Measurements from ENCODE around the gene C1orf226. TPM values are rescaled to one million over a fixed set of nuclear protein-coding genes. Genes with fewer than 3 reads are reported as not detected.
A peak's percentile ranks its signal among the peaks of the same experiment; 100 is the strongest.

The C1orf226 gene
- total RNA-seq, 1 experiment from 2014 or later = 7.7 TPM

DNA sequence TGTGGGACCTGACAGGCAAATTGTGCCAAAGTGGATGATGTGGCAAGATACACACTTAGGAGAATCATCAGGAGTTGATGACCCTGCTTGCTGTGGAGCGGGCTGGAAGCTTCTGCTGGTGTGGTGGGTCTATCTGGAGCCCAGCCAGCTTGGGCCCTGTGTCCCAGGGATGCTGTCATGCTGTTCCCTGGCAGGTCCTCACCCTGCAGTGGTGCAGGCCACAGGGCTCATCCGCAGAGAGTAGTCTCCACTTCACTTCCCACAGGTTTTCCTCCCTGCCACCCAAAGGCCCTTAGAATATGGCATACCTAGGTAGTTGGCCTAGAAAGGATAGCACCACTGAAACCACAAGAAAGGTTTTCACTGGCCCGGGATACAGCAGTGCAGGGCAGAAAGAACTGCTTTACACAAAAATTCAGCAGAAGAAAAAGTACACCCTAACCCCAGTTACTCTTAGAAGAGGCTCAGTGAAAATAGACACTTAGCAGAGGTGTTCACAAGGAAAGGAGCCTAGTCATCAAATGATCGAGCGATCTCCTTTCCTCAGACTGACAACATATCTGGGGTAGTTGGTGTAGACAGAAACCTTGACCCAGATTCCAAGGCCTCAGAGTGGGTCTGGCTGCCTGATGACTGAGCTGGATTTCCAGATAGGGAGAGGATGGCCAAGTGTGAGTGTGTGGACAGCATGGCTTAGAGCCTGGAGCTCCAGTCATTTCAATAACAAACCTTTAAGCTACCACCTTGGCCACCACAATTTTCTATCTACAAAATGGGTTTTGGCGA lies 1.3 kb upstream of the C1orf226 start:
- no peak for DNase-seq (ENCODE audit: low read depth, low spot score)
- Histone ChIP-seq H3K4me1 (ENCODE audit: control insufficient read depth in 1 of 2, insufficient read depth in 2 of 2, low read length in 2 of 2) (peaks cover 23 to 30% of the 10 kb centered on the region in 2 experiments), H3K4me3 (replicated peaks in 1 of 2; ENCODE audit: low read depth in 1 of 2, low read length in 2 of 2) (no peak overlapping the region), H3K9ac (ENCODE audit: low read length) (no peak overlapping the region), H3K79me2 (ENCODE audit: insufficient read depth, low read length) (no peaks in the 10 kb centered on the region), H3K36me3 (ENCODE audit: control insufficient read depth in 1 of 2, insufficient read depth in 2 of 2, low read length in 2 of 2) (no peaks in the 10 kb centered on the region), H3K9me2 (ENCODE audit: insufficient read depth) (no peaks in the 10 kb centered on the region), H3K9me3 (ENCODE audit: control insufficient read depth in 1 of 2, insufficient read depth in 1 of 2, low read depth in 1 of 2, low read length in 2 of 2) (no peaks in the 10 kb centered on the region), H3K27ac (ENCODE audit: low read depth, low read length) (no peak overlapping the region), H3K27me3 (ENCODE audit: insufficient read depth, low read length) (no peaks in the 10 kb centered on the region), H3K4me2 (ENCODE audit: low read length) (peak overlapping the region; percentile 74; the same call in 1 of the 2 replicates), H4K20me1 (ENCODE audit: insufficient read depth) (no peaks in the 10 kb centered on the region), H2AFZ (ENCODE audit: low read depth, low read length, poor library complexity, severe bottlenecking) (no peak overlapping the region)
- no peak for ATAC-seq
- ChIA-PET POLR2A (no interaction called here), CTCF (interaction anchor here (1.4 to 1.7 kb wide), 3 partner anchors 9 to 24 kb away, joined by 3 to 6 read pairs (median 6); no protein-coding TSS in a partner anchor), RAD21 (ENCODE audit: low non-redundant PET in 1 of 2, low total read pairs in 2 of 2, uncharacterized antibody in 2 of 2, unreplicated experiment in 2 of 2) (no interaction called here)
- TF ChIP-seq SRF (IDR thresholded peaks at IDR 0.05; ENCODE audit: low read depth) (no peak), ZNF274 (IDR thresholded peaks at IDR 0.05; ENCODE audit: low read depth, low read length) (no peak), EZH2 (IDR thresholded peaks at IDR 0.05) (no peak), TCF7L2 (IDR thresholded peaks at IDR 0.05; ENCODE audit: borderline replicate concordance, extremely low read depth, insufficient read depth, insufficient read length) (no peak), POLR2A (IDR thresholded peaks at IDR 0.05; ENCODE audit: borderline replicate concordance, extremely low read depth, insufficient read depth, insufficient read length) (no peak), FOSL1 (IDR thresholded peaks at IDR 0.05; ENCODE audit: low read depth) (no peak)
- TF ChIP-seq, protein P1, sequence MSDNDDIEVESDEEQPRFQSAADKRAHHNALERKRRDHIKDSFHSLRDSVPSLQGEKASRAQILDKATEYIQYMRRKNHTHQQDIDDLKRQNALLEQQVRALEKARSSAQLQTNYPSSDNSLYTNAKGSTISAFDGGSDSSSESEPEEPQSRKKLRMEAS (IDR thresholded peaks at IDR 0.05) = no peak
- TF ChIP-seq, protein P2, sequence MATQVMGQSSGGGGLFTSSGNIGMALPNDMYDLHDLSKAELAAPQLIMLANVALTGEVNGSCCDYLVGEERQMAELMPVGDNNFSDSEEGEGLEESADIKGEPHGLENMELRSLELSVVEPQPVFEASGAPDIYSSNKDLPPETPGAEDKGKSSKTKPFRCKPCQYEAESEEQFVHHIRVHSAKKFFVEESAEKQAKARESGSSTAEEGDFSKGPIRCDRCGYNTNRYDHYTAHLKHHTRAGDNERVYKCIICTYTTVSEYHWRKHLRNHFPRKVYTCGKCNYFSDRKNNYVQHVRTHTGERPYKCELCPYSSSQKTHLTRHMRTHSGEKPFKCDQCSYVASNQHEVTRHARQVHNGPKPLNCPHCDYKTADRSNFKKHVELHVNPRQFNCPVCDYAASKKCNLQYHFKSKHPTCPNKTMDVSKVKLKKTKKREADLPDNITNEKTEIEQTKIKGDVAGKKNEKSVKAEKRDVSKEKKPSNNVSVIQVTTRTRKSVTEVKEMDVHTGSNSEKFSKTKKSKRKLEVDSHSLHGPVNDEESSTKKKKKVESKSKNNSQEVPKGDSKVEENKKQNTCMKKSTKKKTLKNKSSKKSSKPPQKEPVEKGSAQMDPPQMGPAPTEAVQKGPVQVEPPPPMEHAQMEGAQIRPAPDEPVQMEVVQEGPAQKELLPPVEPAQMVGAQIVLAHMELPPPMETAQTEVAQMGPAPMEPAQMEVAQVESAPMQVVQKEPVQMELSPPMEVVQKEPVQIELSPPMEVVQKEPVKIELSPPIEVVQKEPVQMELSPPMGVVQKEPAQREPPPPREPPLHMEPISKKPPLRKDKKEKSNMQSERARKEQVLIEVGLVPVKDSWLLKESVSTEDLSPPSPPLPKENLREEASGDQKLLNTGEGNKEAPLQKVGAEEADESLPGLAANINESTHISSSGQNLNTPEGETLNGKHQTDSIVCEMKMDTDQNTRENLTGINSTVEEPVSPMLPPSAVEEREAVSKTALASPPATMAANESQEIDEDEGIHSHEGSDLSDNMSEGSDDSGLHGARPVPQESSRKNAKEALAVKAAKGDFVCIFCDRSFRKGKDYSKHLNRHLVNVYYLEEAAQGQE (IDR thresholded peaks at IDR 0.05; ENCODE audit: low read depth) = no peak
- intact Hi-C loops (cut with micrococcal nuclease) = no loop called here
- no TSS peak for BruUV-seq (replicated peaks)

Data from HCT116 (cell line).